ENCODE results near the gene THOP1. TPM values are rescaled to one million over a fixed set of nuclear protein-coding genes. Genes with fewer than 3 reads are reported as not detected.

Gene THOP1
- total RNA-seq, 1 donor from 2014 or later = 31.8 TPM

DNA sequence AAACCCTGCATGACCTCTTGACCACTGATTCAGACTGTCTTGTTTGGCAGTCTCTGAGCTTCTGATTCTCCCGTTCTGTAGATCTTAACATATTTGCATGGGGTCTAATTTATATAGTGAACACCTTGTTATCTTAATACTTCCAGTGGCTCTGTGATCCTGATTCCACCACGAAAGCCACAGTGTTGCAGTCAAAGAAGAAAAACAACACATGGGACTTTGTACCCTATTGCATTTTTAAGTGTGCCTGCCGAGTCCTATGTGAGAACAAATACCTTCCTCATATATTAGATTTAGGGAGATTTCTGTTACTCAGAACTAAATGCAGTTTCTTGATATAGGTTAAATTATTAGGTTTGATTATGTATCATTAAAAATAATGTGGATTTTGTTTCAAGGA is 69.5 kb downstream of the THOP1 start:
- no peak for DNase-seq (ENCODE audit: low spot score)

DNA sequence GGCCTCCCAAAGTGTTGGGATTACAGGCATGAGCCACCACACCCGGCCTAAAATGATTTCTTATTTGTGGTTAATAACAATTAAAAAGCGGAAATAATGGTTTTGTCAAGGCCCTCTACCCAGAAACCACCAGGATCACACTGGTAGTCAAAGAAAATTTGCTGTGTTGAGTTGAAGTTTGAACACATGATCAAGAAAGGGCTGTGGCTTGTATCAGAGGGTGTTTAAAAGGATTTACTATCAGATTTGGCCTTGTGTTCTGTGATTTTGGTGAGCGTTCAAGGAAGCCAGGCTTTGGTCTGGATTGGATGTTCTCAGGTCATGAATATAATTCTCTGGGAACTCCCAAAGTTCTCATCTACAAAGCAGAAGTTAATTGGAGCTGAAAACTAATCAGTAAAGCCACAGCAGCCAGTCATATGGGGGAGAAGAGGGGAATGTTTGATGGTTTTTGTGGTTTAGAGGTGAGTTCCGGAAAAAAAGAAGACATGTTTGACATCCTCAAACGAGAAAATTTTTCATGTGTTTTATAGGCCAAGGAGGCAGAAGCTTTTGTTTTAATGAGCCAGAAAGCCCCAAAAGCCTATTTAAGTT is 71.3 kb downstream of the THOP1 start:
- DNase-seq (ENCODE audit: low spot score) = no peak

DNA sequence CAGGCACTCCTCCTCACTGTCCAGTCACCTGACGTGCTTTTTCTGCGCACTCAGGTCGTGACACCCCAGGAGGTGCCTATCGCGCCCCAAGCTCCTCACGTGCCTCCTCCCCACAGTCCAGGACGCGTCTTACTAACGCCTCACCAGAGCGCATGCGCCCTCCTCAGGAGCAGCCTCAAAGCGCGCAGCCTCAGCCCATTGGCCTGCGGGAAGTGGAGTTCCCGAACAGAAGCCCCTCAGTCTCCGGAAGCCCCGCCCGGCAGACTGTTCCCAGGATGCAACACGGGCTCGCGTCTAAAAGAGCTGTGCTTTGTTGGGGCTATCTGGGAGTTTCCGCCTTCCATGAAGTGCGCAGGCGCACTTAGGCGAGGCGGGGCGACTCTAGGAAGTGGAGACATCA is 73.6 kb downstream of the THOP1 start:
- no peak for DNase-seq (ENCODE audit: low spot score)

DNA sequence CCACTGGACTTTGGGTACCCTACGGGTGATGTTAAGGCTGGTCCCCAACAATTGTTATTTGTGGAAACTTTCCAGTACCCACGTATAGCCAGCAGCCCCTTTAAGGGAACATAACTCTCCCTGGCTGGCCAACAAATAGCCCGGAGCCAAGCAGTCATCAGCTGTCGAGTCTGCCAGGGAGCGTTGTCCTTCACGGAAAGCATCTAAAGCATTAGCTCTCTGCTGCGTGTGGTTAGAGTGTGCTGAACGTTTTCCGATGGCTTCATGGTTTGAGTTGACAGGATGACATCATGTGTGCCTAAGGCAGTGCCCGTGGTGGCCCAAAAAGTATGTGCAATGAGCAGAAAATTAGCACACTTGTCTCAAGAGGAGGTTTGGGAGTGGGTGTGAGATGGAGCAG is 78.5 kb downstream of the THOP1 start:
- no peak for DNase-seq (ENCODE audit: low spot score)

Other genes with a start within 250 kb of the THOP1 start
- 0.48 TPM for gene GNG7, start 82.8 kb upstream of the THOP1 start, total RNA-seq (ENCODE audit: insufficient read depth, low replicate concordance)
- gene DIRAS1, start 64.1 kb upstream of the THOP1 start, total RNA-seq (ENCODE audit: insufficient read depth, low replicate concordance) = 8.2 TPM
- 18.3 TPM for gene SLC39A3, start 45.5 kb upstream of the THOP1 start, total RNA-seq (ENCODE audit: insufficient read depth, low replicate concordance)
- gene SGTA, start 2.2 kb upstream of the THOP1 start, total RNA-seq (ENCODE audit: insufficient read depth, low replicate concordance) = 21.4 TPM
- gene ZNF554, start 34.4 kb downstream of the THOP1 start, total RNA-seq (ENCODE audit: insufficient read depth, low replicate concordance) = 7.0 TPM
- gene ZNF555, start 56.0 kb downstream of the THOP1 start, total RNA-seq (ENCODE audit: insufficient read depth, low replicate concordance) = 7.0 TPM
- 0.96 TPM for gene ZNF556, start 81.8 kb downstream of the THOP1 start, total RNA-seq (ENCODE audit: insufficient read depth, low replicate concordance)
- gene ZNF57, start 115.4 kb downstream of the THOP1 start, total RNA-seq (ENCODE audit: insufficient read depth, low replicate concordance) = 2.6 TPM
- 3.4 TPM for gene ZNF77, start 159.5 kb downstream of the THOP1 start, total RNA-seq (ENCODE audit: insufficient read depth, low replicate concordance)
- gene TLE6, start 192.1 kb downstream of the THOP1 start, total RNA-seq (ENCODE audit: insufficient read depth, low replicate concordance) = 7.5 TPM
- gene TLE2, start 243.8 kb downstream of the THOP1 start, total RNA-seq (ENCODE audit: insufficient read depth, low replicate concordance) = 12.3 TPM

Measured in umbilical cord (tissue), 2 donors.